Gastrocnemius medialis (tissue), 4 donors: Measurements from ENCODE around the gene PNMA3. TPM values are rescaled to one million over a fixed set of nuclear protein-coding genes. Genes with fewer than 3 reads are reported as not detected.
"Not testable (repeated sequence)": the region's sequence is repeated elsewhere in the genome, so short reads cannot be mapped to it uniquely, and the experiment has no call there.

Source experiments
- ATAC-seq, 2 donors: fragments of 150-250 bp; one replicate each; pipeline ENCODE4 v1.9.1; 2016
- DNase-seq, 2 donors: peaks; one replicate each; pipeline ENCODE4 v3.0.0-alpha.2; 2019
- H3K27ac ChIP-seq, 4 donors: fragments of 200-600 bp; sonication (generic); 1 replicate in 1 of 4; 2 replicates in 3 of 4; pipeline ENCODE4 v1.5.1; 2016 to 2018; ENCODE audit warnings: mild to moderate bottlenecking in 2 of 4, moderate library complexity in 1 of 4
- H3K27me3 ChIP-seq, 3 donors: fragments of 200-600 bp; sonication (generic) in 2 of 3; 1 replicate in 1 of 3; 2 replicates in 2 of 3; pipeline versions ENCODE4 v1.5.1 to v1.6.0; 2016 to 2019; ENCODE audit warnings: mild to moderate bottlenecking in 1 of 3, moderate library complexity in 1 of 3
- H3K36me3 ChIP-seq, 2 donors: fragments of 200-600 bp; sonication (generic) in 1 of 2; one replicate each; pipeline ENCODE4 v1.5.1; 2017 to 2018
- H3K4me1 ChIP-seq, 2 donors: fragments of 200-600 bp; sonication (generic) in 1 of 2; one replicate each; pipeline ENCODE4 v1.5.1; 2016 to 2017; ENCODE audit warnings: mild to moderate bottlenecking in 2 of 2
- H3K4me3 ChIP-seq, 4 donors: fragments of 200-600 bp; sonication (generic) in 3 of 4; 1 replicate in 1 of 4; 2 replicates in 3 of 4; pipeline ENCODE4 v1.5.1; 2016 to 2019; ENCODE audit warnings: mild to moderate bottlenecking in 2 of 4
- H3K9me3 ChIP-seq, 3 donors: fragments of 200-600 bp; sonication (generic) in 2 of 3; 1 replicate in 1 of 3; 2 replicates in 2 of 3; pipeline ENCODE4 v1.5.1; 2016 to 2019
- POLR2A ChIP-seq, 2 donors: fragments of 450-650 bp; IDR thresholded peaks; one replicate each; pipeline ENCODE4 v1.6.1; 2017; ENCODE audit warnings: antibody characterized with exemption in 2 of 2, mild to moderate bottlenecking in 2 of 2, moderate library complexity in 2 of 2
- in situ Hi-C, 4 donors: fragments of 200-750 bp; cut with MboI; loops; one replicate each; pipeline versions ENCODE4 v1.15.0 to v1.8.0; 2017; ENCODE audit warnings: low sequenced_read_pairs in 4 of 4
- intact Hi-C: fragments of 100-400 bp; cut with DNase I; formaldehyde crosslinking; loops from one replicate; pipeline ENCODE4 v1.15.1; 2023; ENCODE audit warnings: low total_unique reads
- total RNA-seq, 4 donors: library from RNA; depleted of rRNA; stranded (reverse); fragments of >200 nt; gene quantifications; one replicate each; pipeline versions ENCODE4 v1.1.0 to v1.2.3, GENCODE V29; 2016
- TF ChIP-seq, protein P1 (sequence below), 5 experiments: fragments of 450-650 bp in 3 of 5; fragments of 200-600 bp in 2 of 5; sonication (generic) in 2 of 5; IDR thresholded peaks in 4 of 5; conservative IDR thresholded peaks in 1 of 5; 1 replicate in 4 of 5; 2 replicates in 1 of 5; pipeline ENCODE4 v1.5.1; 2016 to 2019; ENCODE audit warnings: antibody characterized with exemption in 5 of 5, mild to moderate bottlenecking in 3 of 5, moderate library complexity in 3 of 5

PNMA3 gene
- total RNA-seq, 4 donors from 2014 or later, result not detected

GRCh38 chrX:153074262-153074899 lies 18.1 kb downstream of the PNMA3 start:
- intact Hi-C loops (no loop called here), in situ Hi-C loops (no loop called here)
- no peaks in the 10 kb centered on the region for H3K9me3 ChIP-seq
- H3K27me3 ChIP-seq, result no peaks in the 10 kb centered on the region
- no peak overlapping the region for H3K4me3 ChIP-seq
- DNase-seq (no peak), ATAC-seq (no peak)
- TF ChIP-seq, protein P1, sequence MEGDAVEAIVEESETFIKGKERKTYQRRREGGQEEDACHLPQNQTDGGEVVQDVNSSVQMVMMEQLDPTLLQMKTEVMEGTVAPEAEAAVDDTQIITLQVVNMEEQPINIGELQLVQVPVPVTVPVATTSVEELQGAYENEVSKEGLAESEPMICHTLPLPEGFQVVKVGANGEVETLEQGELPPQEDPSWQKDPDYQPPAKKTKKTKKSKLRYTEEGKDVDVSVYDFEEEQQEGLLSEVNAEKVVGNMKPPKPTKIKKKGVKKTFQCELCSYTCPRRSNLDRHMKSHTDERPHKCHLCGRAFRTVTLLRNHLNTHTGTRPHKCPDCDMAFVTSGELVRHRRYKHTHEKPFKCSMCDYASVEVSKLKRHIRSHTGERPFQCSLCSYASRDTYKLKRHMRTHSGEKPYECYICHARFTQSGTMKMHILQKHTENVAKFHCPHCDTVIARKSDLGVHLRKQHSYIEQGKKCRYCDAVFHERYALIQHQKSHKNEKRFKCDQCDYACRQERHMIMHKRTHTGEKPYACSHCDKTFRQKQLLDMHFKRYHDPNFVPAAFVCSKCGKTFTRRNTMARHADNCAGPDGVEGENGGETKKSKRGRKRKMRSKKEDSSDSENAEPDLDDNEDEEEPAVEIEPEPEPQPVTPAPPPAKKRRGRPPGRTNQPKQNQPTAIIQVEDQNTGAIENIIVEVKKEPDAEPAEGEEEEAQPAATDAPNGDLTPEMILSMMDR (IDR thresholded peaks at IDR 0.05 in 4 of 5, conservative IDR thresholded peaks at IDR 0.05 in 1 of 5), result no peak
- TF ChIP-seq POLR2A (IDR thresholded peaks at IDR 0.05), result no peak
- no peak overlapping the region for H3K27ac ChIP-seq
- no peaks in the 10 kb centered on the region for H3K36me3 ChIP-seq
- no peaks in the 10 kb centered on the region for H3K4me1 ChIP-seq

DNA sequence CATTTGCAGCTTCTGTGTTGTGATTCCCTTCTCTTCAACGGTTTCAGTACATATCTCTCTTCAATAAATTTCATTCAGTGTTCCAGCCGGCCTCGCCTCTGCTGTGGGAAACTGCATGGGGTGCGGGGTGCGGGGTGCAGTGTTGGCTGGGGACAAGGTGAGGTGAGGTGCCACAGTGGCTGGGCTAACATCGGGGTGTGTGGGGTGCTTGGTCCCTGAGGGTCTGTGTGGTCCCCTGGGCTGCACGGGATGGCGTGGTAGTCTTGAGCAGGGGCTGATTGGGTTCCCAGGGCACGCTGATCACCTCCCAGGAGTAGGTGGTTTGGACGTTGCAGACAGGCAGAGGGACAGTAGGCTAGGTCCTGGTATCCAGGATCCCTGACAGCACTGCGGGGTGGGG lies 18.7 kb downstream of the PNMA3 start:
- DNase-seq (no peak), ATAC-seq (no peak)
- H3K36me3 ChIP-seq, result no peaks in the 10 kb centered on the region
- no peak overlapping the region for H3K27ac ChIP-seq
- intact Hi-C loops, result no loop called here
- no peaks in the 10 kb centered on the region for H3K9me3 ChIP-seq
- TF ChIP-seq, protein P1 (IDR thresholded peaks at IDR 0.05 in 4 of 5, conservative IDR thresholded peaks at IDR 0.05 in 1 of 5), result no peak
- no peak for TF ChIP-seq POLR2A (IDR thresholded peaks at IDR 0.05)
- no peaks in the 10 kb centered on the region for H3K27me3 ChIP-seq
- H3K4me1 ChIP-seq, result no peaks in the 10 kb centered on the region
- H3K4me3 ChIP-seq, result no peak overlapping the region
- in situ Hi-C loops, result no loop called here

GRCh38 chrX:153075366-153075765 lies 19.1 kb downstream of the PNMA3 start:
- no peak for TF ChIP-seq POLR2A (IDR thresholded peaks at IDR 0.05)
- TF ChIP-seq, protein P1 (IDR thresholded peaks at IDR 0.05 in 4 of 5, conservative IDR thresholded peaks at IDR 0.05 in 1 of 5), result no peak
- H3K9me3 ChIP-seq, result no peaks in the 10 kb centered on the region
- DNase-seq (no peak), ATAC-seq (no peak)
- H3K4me3 ChIP-seq, result no peak overlapping the region
- no peaks in the 10 kb centered on the region for H3K36me3 ChIP-seq
- intact Hi-C loops (no loop called here), in situ Hi-C loops (no loop called here)
- H3K27me3 ChIP-seq, result no peaks in the 10 kb centered on the region
- H3K27ac ChIP-seq, result no peak overlapping the region
- H3K4me1 ChIP-seq, result no peaks in the 10 kb centered on the region

- H3K9me3 ChIP-seq, in situ Hi-C loops, H3K36me3 ChIP-seq, H3K4me1 ChIP-seq, H3K27ac ChIP-seq, DNase-seq, H3K4me3 ChIP-seq, intact Hi-C loops, H3K27me3 ChIP-seq: not testable (repeated sequence)
- peak in 1 of 2 donors; percentile 51 for ATAC-seq
Measured at GRCh38 chrX:153077437-153078135, 21.3 kb downstream of the PNMA3 start.

DNA sequence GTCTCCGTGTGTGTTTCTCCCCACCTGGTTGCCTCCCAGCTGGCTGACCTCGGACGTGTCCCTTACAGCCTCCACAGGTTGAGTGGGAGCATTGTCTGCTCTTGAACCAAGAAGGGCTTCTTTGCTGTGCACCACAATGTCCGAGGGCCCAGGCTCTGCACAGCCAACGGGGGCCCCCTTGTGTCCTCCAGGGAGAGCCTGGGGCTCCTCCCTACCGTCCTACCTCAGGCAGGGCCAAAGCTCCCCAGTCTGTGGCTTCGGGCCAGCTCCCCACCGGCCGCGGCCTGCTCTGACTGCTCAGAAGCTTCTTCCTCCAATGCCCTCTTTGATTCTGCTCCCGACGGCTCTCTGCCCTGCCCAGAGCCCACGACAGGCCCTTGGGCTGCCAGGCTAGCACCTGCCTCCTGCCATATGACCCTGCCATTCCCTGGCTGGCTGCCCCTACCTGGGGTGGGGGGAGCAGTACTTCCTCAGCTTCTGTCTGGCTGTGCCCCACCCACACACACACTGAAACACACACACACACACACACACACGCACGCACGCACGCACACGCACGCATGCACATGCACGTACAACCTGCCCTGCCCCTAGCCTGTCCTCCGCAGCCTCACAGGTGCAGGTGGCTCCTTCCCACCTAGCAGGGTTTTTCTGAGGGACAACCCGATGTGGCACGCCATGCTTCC lies 27.1 kb downstream of the PNMA3 start:
- intact Hi-C loops, H3K4me1 ChIP-seq, H3K36me3 ChIP-seq, ATAC-seq, DNase-seq, H3K4me3 ChIP-seq, in situ Hi-C loops, H3K9me3 ChIP-seq, H3K27ac ChIP-seq, H3K27me3 ChIP-seq: not testable (repeated sequence)
